Stimulated activated CD4-positive, alpha-beta T cell treated with anti-CD3 and anti-CD28 coated beads, Interleukin-15, amount 100 ng/mL, for 24 hours (primary cell): ENCODE measurements around the gene QRICH1.

Experiments
- DNase-seq: peaks from one replicate; pipeline ENCODE4 v3.0.0-alpha.2; 2020

QRICH1 gene

DNA sequence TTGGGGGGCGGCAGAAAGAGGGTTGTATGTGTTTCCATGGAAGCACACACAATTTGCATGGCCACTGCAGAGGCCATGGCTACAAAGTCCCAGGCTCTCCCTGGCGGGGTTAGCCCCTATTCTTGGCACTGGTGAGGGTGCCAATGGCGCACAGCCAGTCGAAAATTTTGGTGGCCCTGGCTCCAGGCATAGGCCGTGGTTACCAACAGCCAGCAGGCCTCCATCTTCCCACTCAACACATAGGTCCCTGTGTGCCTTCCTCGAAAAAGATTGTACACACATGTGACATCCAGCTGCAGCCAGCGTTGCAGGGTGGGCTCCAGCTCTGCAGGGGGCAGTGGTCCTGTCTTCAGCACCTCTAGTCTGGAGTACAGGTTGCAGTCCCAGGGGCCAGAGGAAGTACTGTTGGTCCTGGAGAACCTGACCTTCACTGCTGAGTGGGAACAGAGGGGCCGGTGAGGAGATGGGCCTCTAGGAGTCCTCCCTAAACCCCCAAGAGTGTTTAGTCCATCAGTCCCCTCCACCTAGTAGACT, 96.7 kb downstream of the QRICH1 start:
- no peak for DNase-seq

DNA sequence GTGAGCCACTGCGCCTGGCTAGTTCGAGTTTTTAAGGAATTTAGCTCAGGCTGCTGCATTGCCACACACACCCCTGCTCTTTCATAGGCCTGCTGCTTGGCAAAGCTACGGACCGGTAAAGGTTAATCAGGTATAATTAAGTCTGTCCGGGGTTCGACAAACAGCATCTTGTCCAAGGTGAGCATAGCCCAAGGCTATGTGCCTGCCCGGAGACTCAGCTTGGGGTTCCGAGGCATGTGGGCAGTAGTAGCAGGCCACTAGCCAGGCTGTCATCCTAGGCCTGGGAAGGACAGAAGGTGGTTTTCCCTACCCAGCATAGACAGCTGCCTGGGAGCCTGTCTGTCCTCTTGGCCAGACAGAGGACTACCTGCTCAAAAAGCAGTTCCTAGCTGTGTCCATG, 97.2 kb downstream of the QRICH1 start:
- DNase-seq, result no peak

DNA sequence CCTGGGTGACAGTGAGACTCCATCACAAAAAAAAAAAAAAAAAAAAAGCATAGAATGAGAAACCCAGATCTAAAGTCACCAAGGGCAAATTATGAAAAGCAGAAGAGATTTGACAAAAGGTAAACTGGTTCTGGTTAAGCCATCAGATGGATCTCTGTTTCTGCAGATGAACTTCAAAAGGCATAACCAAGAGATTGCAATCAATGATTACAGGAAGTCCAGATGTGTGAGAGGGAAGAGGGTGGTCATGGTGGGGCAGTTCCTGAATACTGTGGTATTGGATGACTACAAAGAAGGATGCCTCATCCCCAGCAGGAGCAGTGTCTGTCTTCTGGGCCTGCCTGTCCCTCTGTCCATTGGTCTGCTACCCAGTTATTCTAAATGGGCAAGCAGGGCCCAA, 100.0 kb downstream of the QRICH1 start:
- DNase-seq, result no peak

DNA sequence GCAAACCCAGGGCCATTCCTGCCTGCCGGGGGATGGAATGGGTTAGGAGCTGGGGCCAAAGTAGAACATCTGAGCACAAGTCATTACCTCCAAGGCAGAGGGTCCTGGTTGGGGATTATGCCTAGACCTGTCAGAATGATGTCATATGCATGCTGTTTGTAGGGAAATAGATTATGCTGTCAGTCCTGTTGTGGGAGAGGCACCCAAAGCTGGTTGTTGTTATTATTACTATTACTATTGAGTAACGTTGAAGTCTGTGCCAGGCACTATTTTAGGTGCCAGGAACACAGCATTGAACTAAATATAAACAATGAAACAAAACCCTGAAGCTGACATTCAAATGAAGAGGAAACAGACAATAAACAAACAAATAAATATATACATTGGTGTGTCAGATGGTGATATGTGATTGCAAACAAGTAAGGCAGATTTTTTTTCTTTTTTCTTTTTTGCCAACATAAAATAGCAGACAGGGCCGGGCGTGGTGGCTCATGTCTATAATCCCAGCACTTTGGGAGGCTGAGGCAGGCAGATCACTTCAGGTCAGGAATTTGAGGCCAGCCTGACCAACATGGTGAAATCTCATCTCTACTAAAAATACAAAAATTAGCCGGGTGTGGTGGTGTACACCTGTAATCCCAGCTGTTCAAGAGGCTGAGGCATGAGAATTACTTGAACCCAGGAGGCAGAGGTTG, 101.9 kb downstream of the QRICH1 start:
- DNase-seq, result no peak

DNA sequence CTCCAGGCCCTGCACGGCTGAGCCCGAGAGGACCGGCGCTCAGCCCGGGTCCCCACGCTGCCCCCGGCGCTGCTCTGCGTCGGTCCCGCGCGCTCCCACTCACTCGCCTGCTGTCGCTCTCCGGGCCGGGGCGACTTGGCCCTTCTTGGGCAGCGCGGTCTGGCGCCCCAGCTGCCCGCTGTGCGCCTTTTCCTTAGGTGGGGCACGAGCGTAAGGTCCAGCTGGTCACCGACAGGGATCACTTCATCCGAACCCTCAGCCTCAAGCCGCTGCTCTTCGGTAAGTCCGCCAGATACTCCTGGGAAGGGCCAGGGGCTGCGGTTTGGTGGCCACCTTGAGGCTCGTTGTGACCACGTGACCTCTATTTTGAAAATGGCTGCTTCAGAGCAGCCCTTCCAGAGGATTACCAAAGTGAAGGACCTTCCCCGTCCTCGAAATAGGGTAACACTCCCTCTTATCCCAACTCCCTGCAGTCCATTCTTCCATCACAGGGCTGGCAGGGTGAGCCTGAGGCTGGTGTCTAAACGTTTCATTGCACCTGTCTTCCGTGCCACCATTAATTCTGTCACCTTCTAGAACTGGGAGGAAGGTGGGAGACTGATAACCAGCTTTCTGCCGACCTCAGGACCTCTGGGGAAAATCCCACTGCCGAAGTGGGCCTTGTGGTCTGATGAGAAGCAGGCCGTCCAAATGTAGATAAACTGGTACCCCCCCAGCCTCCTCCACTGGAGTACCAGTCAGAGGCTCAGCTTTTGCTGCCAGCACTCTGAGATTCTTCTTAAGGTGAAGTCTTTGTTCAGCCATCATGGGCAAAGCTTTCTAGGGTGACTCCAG, 103.0 kb downstream of the QRICH1 start:
- peak; percentile 51 for DNase-seq

DNA sequence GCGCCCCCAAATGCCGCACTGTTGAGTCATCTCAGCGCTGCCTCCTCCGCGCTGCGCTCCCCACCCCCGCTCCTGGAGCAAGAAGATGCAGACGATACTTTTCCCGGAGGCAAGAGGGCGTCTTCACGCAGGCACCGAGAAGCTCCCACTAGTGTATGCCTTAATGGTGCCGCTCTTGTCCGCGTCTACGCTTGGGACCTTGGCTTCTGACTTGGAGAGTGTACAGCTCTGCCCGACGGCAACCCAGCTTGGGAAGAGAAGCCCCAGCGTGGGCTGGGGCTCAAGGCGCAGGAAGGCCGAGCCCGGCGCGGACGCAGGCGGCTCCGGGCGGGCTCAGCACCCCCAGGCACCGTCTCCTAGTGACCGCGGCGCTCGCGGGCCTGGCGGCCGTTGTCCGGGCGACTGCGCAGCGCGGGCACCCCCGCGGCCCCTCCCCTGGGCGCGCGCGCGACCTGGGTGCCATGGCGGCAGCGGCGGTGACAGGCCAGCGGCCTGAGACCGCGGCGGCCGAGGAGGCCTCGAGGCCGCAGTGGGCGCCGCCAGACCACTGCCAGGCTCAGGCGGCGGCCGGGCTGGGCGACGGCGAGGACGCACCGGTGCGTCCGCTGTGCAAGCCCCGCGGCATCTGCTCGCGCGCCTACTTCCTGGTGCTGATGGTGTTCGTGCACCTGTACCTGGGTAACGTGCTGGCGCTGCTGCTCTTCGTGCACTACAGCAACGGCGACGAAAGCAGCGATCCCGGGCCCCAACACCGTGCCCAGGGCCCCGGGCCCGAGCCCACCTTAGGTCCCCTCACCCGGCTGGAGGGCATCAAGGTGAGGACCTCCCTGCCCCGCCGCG, 103.9 kb downstream of the QRICH1 start, which contains the start of gene P4HTM:
TSS of gene P4HTM (plus strand) at position 446 of the 840 bp plus-strand sequence. CDS start at position 462, 16 bp downstream.
- DNase-seq, result peak; percentile 90

DNA sequence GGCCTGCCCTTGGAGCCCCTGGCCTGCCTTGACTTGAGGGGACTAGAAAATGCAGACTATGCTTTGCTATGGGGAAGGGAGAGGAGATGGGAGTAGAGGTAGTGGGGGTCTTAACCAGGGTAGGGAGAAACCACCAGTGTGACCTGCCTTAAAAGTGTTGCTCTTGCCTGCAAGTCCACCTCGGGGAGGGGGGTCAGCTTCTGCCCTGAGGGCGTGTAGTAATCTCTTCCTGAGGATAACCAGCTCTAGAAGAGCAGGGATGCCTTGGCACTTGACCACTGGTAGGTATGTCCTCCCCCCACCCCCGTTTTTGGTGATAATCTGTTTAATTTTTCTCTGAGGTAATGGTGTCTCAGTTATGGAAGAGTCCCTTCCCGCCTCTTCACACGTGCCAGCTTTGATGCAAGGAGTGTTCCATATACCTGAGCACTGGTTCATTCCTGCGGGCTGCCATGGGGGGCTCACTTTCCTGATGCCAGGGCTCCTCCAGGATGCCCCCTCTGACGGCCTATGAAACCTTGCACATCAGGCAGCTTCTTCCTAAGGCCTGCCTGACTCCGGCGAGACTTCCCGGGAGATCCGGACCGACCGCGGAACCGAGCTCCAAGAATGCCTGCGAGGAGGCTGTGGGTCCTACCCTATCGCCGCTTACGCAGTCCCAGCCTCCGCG, 104.6 kb downstream of the QRICH1 start:
- DNase-seq, result no peak

DNA sequence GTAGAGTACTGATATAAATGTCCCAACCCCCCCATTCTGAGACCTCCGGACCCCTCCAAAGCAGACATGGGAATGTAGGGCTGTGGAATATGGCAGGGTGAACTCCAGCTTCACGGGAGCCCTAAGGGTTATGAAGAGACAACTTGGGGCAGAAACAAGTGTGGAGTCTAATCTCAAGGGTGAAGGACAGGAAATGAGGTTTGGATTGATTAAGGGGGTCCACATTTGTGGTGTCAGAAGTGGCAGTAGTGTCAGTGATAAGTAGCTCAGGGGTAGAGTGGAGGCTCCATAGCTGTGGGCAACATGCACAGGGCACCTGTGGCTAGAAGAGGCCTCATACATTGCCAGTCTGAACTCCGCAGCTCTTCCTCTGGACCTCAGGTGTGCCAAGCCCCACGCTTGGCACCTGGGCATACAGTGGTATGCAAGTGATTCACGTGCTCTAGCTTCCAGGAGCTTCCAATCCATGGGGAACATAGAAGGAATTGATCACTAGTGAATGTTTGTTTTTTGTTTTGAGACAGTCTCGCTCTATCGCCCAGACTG, 108.0 kb downstream of the QRICH1 start:
- no peak for DNase-seq

DNA sequence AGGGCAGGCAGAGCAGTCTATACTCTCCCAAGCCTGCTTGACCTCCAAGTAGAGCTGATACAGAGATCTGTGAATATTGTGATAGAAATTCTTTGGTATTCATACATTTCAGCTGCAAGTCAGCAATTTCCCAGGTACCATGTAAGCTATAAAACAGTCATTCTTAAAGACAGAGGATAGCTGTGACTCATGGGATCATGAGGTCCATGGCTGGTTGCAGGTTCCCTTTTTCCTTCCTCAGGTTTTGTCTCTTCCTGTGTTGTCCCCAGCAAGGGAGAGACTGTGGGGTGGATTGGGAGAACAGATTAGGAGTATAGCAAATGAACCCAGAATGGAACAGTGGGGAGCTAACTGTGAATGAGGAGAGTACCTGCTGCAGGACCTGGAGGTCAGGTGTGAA, 109.2 kb downstream of the QRICH1 start:
- DNase-seq, result no peak

DNA sequence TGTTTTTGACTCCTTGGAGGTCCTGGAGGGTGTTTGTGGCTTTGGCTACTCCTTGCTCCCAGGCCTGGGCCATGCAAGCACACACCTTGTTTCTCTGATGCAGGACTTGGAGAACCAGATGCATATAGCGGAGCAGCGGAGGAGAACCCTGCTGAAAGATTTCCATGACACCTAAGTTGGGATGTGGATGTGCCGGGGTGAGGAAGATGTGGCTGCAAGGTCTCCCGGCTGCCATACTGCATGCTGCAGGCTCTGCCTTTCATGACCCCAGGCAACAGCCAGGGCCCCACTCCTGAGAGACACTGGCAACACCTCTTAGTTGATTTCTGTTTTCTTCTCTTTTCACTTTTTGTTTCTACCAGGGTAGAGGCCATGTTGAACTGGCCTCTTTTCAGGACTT, 110.8 kb downstream of the QRICH1 start:
- no peak for DNase-seq

DNA sequence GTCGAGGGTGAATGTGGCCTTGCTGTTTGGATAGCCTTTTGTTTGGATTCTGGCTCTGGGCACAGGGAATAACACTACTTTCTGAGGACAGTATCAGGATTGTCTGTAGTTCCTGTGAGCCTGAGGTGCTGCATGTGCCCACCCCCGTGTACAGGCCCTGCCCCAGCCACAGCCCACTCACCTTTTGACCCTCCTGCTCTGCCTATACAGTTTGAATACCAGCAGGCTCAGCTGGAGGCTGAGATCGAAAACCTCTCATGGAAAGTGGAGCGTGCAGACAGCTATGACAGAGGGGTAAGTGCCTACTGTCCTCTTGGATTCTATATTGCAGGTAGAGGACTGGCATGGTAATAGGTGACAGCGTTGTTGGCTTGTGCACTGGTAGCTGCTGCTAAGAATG, 111.2 kb downstream of the QRICH1 start:
- DNase-seq, result no peak

DNA sequence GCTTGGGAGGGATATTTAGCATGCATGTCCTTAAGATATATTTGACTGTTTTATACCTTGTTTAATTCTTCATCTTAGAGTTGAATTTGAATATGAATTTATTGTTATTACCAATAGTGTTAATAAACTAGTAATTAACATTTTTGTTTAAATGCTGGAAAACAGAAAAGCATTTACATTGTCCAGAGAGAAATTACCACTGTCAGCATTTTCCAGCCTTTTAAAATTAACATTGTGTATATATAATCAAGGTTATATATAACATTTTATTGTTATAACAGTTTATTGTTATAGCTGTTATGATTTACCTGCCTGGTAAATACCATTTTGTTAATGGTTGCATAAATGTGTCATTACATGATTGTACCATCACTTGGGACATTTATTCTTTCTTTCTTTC, 111.9 kb downstream of the QRICH1 start:
- no peak for DNase-seq

DNA sequence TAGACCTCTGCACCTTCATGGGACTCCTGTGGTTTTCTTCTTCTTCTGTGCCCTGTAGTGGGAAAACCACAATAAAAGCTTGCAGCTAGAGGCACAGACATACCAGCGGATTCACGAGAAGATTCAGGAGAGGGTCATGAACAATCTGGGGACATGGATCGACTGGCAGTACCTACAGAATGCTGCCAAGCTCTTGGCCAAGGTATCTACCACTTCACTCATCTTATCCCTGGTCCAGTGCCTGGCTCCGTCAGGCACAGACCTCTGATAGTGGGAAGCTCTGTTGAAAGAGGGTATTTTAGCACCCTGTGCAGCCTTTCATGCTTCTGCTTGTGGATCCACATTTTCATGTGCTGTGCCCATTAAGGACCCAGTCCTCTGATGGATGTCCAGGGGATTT, 113.6 kb downstream of the QRICH1 start:
- DNase-seq, result no peak
